ENCODE results near the gene MAP1B. TPM values are rescaled to one million over a fixed set of nuclear protein-coding genes. Genes with fewer than 3 reads are reported as not detected.

Gene MAP1B
- total RNA-seq, 2 donors from 2014 or later = 5.5 TPM

DNA sequence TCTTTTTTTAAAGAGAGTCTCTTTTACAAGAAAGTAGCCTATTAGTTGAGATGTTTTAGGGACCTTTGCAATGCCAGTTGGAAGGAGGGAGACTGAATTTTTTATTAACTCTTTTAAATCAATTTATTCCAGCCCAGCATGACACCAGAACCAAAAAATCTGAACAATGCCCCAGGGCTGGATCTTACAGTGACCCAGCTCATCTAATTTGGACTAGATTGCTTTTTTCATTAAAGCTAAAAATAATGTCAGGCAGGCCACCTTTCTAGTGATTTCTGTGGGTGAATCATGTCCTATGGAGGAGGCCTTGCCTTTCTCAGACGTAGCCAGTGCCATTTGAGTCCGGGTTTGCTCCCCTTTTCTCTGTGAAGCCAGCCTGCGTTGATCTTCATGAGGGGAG, 38.8 kb downstream of the MAP1B start:
- Mint-ChIP-seq H3K27me3 (ENCODE audit: low read depth) (peaks cover 76% of the 10 kb centered on the region), H3K9me3 (no peaks in the 10 kb centered on the region), H3K4me3 (no peak overlapping the region), H3K27ac (no peak overlapping the region), H3K4me1 (ENCODE audit: low read depth) (no peaks in the 10 kb centered on the region), H3K36me3 (ENCODE audit: insufficient read depth in 2 of 2) (no peaks in the 10 kb centered on the region)
- DNase-seq (no peak), ATAC-seq (replicated peaks in 1 of 2) (no peak)

DNA sequence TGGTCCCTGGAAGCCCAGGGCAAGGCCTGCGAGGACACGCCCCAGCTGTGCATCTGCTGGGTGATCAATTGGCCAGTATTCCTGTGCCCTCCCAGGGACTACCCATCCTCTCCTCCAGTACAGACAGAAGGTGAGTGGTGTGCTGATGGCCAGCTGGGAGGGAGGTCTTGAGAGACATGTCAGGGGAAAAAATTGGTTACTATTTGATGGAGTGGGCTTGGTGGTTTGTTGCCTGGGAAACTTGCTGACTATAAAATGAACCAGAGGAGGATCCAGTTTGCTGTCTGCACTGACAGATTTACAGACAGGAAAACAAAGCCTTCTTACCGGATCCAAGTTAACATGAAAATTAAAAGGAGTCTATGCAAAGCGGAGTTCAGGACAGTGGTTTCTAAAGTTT, 40.3 kb downstream of the MAP1B start:
- peaks cover 9% of the 10 kb centered on the region for H3K4me1 Mint-ChIP-seq (ENCODE audit: low read depth)
- no peaks in the 10 kb centered on the region for H3K36me3 Mint-ChIP-seq (ENCODE audit: insufficient read depth in 2 of 2)
- H3K9me3 Mint-ChIP-seq = no peaks in the 10 kb centered on the region
- no peak overlapping the region for H3K4me3 Mint-ChIP-seq
- no peak for ATAC-seq (replicated peaks in 1 of 2)
- no peak overlapping the region for H3K27ac Mint-ChIP-seq
- no peak for DNase-seq
- H3K27me3 Mint-ChIP-seq (ENCODE audit: low read depth) = peaks cover 61% of the 10 kb centered on the region

DNA sequence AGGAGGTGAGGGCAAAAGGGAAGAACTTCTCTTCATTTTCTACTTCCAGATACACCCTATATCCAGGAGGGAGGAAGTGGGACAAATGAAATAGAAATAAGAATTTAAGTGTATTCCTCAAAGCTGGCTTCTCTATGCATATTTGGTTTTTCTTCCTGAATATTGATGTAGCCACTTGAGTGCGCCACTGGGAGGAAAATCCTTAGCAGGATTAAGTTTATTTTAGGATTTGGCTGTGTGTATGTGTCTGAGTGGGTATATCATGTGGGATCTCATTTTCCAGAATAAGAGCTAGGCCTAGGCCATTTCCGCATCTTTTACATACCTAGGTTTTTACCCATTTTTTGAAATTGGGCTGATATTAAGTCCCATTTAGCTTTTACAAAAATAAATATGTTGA, 42.5 kb downstream of the MAP1B start:
- Mint-ChIP-seq H3K4me1 (ENCODE audit: low read depth) (peaks cover 9% of the 10 kb centered on the region), H3K27ac (no peak overlapping the region), H3K9me3 (no peaks in the 10 kb centered on the region), H3K27me3 (ENCODE audit: low read depth) (peaks cover 45% of the 10 kb centered on the region), H3K36me3 (ENCODE audit: insufficient read depth in 2 of 2) (no peaks in the 10 kb centered on the region), H3K4me3 (no peak overlapping the region)
- DNase-seq (no peak), ATAC-seq (replicated peaks in 1 of 2) (no peak)

DNA sequence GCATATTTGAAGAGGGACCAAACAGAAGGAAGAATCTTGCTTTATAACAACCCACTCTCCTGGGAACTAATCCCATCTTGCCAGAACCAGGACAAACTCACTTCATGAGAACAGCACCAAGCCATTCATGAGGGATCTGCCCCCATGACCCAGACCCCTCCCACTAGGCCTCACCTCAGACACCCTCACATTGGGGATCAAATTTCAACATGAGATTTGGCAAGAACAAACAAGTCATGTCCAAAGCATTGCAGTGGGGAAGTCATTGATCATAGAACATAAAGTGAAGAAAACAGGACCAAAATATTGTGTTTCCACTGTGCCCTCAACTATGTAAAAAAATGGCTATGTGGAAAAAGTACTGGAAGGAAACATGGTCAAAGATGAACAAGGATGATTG, 43.9 kb downstream of the MAP1B start:
- Mint-ChIP-seq H3K36me3 (ENCODE audit: insufficient read depth in 2 of 2) (no peaks in the 10 kb centered on the region), H3K27ac (no peak overlapping the region), H3K4me1 (ENCODE audit: low read depth) (peaks cover 9% of the 10 kb centered on the region), H3K4me3 (no peak overlapping the region), H3K9me3 (no peaks in the 10 kb centered on the region), H3K27me3 (ENCODE audit: low read depth) (peaks cover 46% of the 10 kb centered on the region)
- ATAC-seq (replicated peaks in 1 of 2) (no peak), DNase-seq (no peak)

DNA sequence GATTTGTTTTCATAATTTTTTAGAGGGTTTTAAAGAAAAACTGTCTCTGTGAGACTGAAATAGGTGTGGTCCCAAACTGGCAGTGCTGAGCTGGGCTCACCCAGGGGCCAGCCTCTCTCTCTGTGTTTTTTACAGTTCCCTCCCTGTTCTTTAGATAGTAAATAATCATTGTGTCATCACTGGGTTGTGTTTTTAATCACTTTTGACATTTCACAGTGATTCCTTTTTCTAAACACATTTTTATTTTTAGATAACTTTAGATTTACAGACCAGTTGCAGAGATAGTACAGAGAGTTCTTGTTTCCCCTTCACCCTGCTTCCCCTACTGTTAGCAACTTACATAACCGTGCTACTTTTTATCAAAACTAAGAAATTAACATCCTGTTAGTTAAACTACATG, 44.4 kb downstream of the MAP1B start:
- Mint-ChIP-seq H3K27ac (no peak overlapping the region), H3K27me3 (ENCODE audit: low read depth) (peaks cover 50% of the 10 kb centered on the region), H3K4me3 (no peak overlapping the region), H3K9me3 (no peaks in the 10 kb centered on the region), H3K36me3 (ENCODE audit: insufficient read depth in 2 of 2) (no peaks in the 10 kb centered on the region), H3K4me1 (ENCODE audit: low read depth) (peaks cover 9% of the 10 kb centered on the region)
- DNase-seq (no peak), ATAC-seq (replicated peaks in 1 of 2) (no peak)

DNA sequence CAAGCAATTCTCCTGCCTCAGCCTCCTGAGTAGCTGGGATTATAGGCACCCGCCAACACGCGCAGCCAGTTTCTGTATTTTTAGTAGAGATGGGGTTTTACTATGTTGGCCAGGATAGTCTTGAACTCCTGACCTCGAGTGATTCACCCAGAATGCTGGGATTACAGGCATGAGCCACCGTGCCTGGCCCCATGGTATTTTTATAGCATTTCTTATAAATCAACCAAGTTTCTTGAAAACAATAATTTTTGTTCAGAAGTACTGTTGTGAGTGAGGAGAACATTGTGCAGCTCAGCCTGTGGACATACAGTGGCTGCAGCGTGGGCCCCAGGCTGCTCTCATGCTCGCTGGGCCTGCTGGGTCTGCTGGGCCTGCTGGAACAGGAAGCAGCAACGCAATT, 45.3 kb downstream of the MAP1B start:
- H3K4me1 Mint-ChIP-seq (ENCODE audit: low read depth) = peaks cover 9% of the 10 kb centered on the region
- peaks cover 52% of the 10 kb centered on the region for H3K27me3 Mint-ChIP-seq (ENCODE audit: low read depth)
- H3K4me3 Mint-ChIP-seq = no peak overlapping the region
- no peaks in the 10 kb centered on the region for H3K36me3 Mint-ChIP-seq (ENCODE audit: insufficient read depth in 2 of 2)
- no peak for DNase-seq
- no peak for ATAC-seq (replicated peaks in 1 of 2)
- peak overlapping the region; percentile 33 for H3K27ac Mint-ChIP-seq
- no peaks in the 10 kb centered on the region for H3K9me3 Mint-ChIP-seq

DNA sequence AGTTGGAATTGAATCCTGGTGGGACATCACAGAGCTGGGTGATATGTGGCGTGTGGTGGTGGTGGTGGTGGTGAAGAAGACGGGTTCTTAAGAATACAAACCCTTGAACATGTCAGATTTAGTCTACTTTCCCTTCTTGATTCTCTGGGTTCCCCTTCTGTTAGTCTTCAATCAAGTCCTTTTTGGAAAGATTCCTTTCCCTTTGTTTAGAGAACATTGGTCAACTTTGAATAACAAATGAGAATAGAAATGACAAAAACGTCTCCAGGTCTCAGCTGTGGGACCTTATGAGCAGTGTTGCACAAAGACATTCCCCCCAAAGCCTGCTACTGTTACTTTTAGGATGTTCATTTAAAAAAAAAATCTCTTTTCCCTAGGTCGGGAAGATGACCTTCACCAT, 46.3 kb downstream of the MAP1B start:
- peaks cover 9% of the 10 kb centered on the region for H3K4me1 Mint-ChIP-seq (ENCODE audit: low read depth)
- no peaks in the 10 kb centered on the region for H3K9me3 Mint-ChIP-seq
- H3K4me3 Mint-ChIP-seq = no peak overlapping the region
- H3K27me3 Mint-ChIP-seq (ENCODE audit: low read depth) = peaks cover 50% of the 10 kb centered on the region
- ATAC-seq (replicated peaks in 1 of 2) (no peak), DNase-seq (no peak)
- no peaks in the 10 kb centered on the region for H3K36me3 Mint-ChIP-seq (ENCODE audit: insufficient read depth in 2 of 2)
- no peak overlapping the region for H3K27ac Mint-ChIP-seq

DNA sequence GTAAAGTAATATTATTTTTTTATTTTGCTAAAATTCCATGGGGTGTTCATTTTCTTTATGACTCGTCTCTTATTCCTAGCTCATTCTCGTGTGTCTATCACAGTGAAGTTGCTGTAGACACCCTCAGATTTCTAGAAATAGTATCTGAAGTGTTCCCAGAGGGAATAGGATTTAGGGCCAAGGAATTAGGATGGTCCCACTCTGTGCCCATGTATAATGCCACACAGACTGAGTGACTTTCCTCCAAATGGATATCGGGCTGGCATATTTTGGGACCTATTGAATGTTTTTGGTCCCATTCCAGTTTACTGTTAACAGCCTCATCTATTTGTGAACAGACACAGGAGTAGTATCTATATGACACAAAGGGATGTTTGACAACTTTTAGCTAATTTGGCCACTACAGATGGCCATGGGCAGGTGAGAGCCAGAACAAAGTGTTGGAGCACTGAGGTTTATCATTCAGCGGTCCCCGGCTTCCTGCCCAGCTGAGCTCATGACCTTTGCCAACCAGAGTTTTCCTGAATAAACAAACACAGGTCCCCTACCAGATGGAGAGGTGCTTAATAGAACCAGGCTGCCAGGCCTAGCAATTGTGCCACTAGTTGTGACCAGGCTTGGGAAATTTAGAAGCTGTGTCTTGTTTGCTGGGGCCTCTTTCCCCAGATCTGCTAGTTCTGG, 46.9 kb downstream of the MAP1B start:
- H3K36me3 Mint-ChIP-seq (ENCODE audit: insufficient read depth in 2 of 2) = no peaks in the 10 kb centered on the region
- peaks cover 45% of the 10 kb centered on the region for H3K27me3 Mint-ChIP-seq (ENCODE audit: low read depth)
- ATAC-seq (replicated peaks in 1 of 2) (no peak), DNase-seq (no peak)
- H3K9me3 Mint-ChIP-seq = no peaks in the 10 kb centered on the region
- peaks cover 9% of the 10 kb centered on the region for H3K4me1 Mint-ChIP-seq (ENCODE audit: low read depth)
- no peak overlapping the region for H3K27ac Mint-ChIP-seq
- no peak overlapping the region for H3K4me3 Mint-ChIP-seq

DNA sequence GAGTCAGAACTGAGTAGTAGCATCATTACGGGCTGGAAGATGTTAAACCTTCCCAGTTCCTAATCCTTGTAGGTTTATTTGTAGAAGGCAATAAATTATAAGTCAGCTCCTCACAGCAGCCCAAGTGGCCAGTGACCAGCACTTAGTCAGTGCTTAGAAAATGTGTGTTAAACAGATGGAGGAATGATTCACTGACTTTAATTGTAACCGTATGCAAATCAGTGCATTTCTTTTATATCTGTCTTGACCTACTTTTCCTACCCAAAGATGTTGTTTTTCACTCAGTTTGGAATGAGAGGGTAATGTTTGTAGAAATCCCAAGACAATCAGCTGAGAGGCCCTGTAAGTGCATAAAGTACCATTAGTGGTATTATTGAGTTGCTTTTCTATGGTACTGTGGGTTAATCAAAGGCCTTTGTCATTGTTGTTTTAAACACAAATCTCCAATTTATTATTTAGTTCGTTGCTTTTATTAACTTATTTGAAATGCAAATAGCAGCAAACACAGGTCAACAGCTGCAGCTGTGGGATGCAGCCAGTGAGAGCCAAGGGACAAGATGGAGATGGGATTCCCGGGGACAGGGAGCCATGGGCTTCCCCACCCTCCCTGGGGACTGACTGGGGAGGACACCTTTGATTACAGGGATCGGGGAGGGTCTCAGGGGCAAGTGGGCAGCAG, 49.8 kb downstream of the MAP1B start:
- Mint-ChIP-seq H3K9me3 (no peaks in the 10 kb centered on the region), H3K36me3 (ENCODE audit: insufficient read depth in 2 of 2) (no peaks in the 10 kb centered on the region), H3K27me3 (ENCODE audit: low read depth) (peaks cover 54% of the 10 kb centered on the region), H3K4me3 (no peak overlapping the region), H3K4me1 (ENCODE audit: low read depth) (peaks cover 5% of the 10 kb centered on the region), H3K27ac (no peak overlapping the region)
- ATAC-seq (replicated peaks in 1 of 2) (no peak), DNase-seq (no peak)

DNA sequence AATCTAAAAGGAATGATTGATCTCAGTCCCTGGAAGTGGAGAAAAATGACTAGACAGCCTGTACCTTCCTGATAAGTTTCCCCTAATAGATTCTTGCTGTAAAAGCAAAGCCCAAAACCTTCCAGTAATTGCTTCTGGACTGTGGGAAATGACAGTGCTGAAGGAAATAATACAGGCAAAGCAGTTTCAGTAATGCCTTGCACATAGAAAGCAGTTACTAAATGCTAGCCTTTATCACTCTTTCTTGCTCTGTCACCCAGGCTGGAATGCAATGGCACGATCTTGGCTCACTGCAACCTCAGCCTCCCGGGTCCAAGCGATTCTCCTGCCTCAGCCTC, 50.3 kb downstream of the MAP1B start:
- H3K27me3 Mint-ChIP-seq (ENCODE audit: low read depth) = peaks cover 59% of the 10 kb centered on the region

DNA sequence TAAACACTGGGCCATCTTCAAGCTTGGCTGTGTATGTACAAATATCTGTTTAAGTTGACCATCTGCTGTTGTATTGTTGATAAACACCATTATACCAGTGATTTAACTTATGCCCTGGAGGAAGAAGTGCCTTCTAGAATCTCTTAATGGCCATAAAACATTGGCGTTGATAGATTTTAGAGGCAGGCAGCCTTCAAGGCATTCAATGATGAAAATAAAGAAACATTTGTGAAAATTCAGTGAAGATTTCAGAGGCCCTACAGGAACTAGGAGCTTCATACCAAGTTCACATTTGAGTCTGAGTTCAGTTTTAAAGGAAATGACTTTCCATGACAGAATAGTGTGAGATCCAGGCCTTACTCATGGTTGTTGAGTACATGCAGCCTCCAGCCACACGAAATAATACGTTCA, 52.2 kb downstream of the MAP1B start:
- DNase-seq (no peak), ATAC-seq (replicated peaks in 1 of 2) (peak in 1 of 2 donors; percentile 55)
- Mint-ChIP-seq H3K36me3 (ENCODE audit: insufficient read depth in 2 of 2) (no peaks in the 10 kb centered on the region), H3K27ac (no peak overlapping the region), H3K27me3 (ENCODE audit: low read depth) (peaks cover 78% of the 10 kb centered on the region), H3K4me3 (peak overlapping the region in 1 of 2 donors; percentile 4), H3K4me1 (ENCODE audit: low read depth) (peaks cover 4% of the 10 kb centered on the region), H3K9me3 (no peaks in the 10 kb centered on the region)

More for the DNA sequence above, 50.3 kb downstream of the MAP1B start:
- ATAC-seq (replicated peaks in 1 of 2) (no peak), DNase-seq (no peak)
- H3K27ac Mint-ChIP-seq = no peak overlapping the region
- H3K4me3 Mint-ChIP-seq = no peak overlapping the region
- H3K9me3 Mint-ChIP-seq = no peaks in the 10 kb centered on the region
- H3K36me3 Mint-ChIP-seq (ENCODE audit: insufficient read depth in 2 of 2) = no peaks in the 10 kb centered on the region
- peaks cover 4% of the 10 kb centered on the region for H3K4me1 Mint-ChIP-seq (ENCODE audit: low read depth)

DNA sequence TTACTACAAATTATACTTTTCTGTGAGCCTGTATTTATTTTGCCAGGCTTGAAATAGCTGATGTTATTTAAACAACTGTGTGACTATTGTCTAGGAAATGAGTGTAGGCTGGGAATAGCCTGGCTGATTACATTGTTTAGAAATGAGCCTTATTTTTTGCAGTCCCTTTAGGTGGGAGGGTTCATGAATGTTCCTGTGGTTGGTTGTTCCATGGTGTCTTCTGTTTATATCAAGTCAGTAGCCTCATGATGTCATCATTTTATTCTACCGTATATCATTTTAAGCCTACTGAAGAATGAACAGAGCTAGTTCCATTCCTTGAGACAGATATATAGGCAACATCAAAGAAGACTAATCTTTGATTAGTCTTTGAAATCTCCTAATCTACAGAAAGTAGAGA, 53.1 kb downstream of the MAP1B start:
- H3K27me3 Mint-ChIP-seq (ENCODE audit: low read depth) = peaks cover 78% of the 10 kb centered on the region
- no peak overlapping the region for H3K4me3 Mint-ChIP-seq
- ATAC-seq (replicated peaks in 1 of 2) (peak in 1 of 2 donors; percentile 53), DNase-seq (no peak)
- no peak overlapping the region for H3K27ac Mint-ChIP-seq
- no peaks in the 10 kb centered on the region for H3K9me3 Mint-ChIP-seq
- H3K4me1 Mint-ChIP-seq (ENCODE audit: low read depth) = peaks cover 4% of the 10 kb centered on the region
- H3K36me3 Mint-ChIP-seq (ENCODE audit: insufficient read depth in 2 of 2) = no peaks in the 10 kb centered on the region

DNA sequence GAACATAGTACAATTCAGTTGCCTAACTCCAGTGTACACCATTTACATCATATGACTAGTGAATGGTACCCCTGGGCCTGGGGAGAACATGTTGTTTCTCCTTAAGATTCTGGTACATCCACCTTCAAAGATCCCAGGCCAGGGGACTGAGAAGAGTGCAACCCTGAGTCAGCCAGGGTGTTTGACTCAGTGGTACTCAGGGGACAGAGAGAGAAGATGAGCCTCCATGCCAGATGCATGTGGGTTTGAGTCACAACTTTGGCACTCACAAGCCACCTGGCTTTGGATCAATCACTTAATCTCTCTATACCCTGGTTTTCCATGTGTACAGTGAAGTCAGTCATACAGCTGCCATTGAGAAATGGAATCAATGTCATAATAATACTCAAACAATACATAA, 53.7 kb downstream of the MAP1B start:
- DNase-seq = no peak
- Mint-ChIP-seq H3K27ac (no peak overlapping the region), H3K4me1 (ENCODE audit: low read depth) (peaks cover 4% of the 10 kb centered on the region), H3K4me3 (no peak overlapping the region), H3K9me3 (no peaks in the 10 kb centered on the region), H3K36me3 (ENCODE audit: insufficient read depth in 2 of 2) (no peaks in the 10 kb centered on the region), H3K27me3 (ENCODE audit: low read depth) (peaks cover 75% of the 10 kb centered on the region)
- ATAC-seq (replicated peaks in 1 of 2) = peak in 1 of 2 donors; percentile 57

DNA sequence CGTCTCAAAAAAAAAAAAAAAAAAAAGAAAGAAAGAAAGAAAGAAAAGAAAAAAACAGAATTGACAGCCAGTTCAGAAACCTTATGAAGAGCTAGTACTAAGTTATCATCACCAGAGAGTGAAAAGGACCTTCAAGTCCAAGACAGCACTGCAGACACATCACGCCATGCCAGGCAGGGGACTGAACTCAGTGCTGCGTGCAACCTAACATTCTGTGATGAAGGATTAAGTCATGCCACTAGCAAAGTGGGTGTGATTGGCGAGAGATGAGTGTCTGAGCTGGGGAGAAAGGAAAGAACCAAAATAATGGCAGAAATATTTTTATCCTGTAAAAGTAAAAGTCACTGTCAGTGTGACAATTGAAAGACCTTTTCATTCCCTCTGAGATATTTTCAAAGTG, 54.7 kb downstream of the MAP1B start:
- Mint-ChIP-seq H3K9me3 (no peaks in the 10 kb centered on the region), H3K4me1 (ENCODE audit: low read depth) (peaks cover 10% of the 10 kb centered on the region), H3K27me3 (ENCODE audit: low read depth) (peaks cover 78% of the 10 kb centered on the region), H3K36me3 (ENCODE audit: insufficient read depth in 2 of 2) (no peaks in the 10 kb centered on the region), H3K27ac (no peak overlapping the region), H3K4me3 (no peak overlapping the region)
- no peak for DNase-seq
- ATAC-seq (replicated peaks in 1 of 2) = no peak

All from activated T-cell treated with anti-CD3 and anti-CD28 coated beads, Interleukin-2, amount 50 U/mL, for 72 hours (primary cell).